ENCODE data around the gene GPR78. TPM values are rescaled to one million over a fixed set of nuclear protein-coding genes. Genes with fewer than 3 reads are reported as not detected.

Gene GPR78
- total RNA-seq, 1 donor from 2014 or later = 0.58 TPM

DNA sequence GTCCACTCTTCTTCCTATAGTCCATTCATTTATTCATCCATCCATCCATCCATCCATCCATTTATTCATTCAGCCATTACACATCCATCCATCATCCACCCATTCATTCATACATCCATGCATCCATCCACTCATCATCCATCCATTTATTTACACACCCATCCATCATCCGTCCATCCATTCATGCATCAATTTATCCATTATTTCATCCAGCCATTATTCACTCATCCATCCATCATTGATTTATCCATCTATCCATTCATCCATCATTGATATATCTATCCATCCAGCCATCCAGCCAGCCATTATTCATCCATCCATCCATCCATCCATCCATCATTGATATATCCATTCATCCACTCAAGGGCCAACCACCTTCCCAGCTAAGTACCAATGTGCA lies 25.1 kb downstream of the GPR78 start:
- no peak for DNase-seq (ENCODE audit: low spot score)
- intact Hi-C loops (cut with DNase I) = loop anchor here (10.0 kb wide), 1 partner anchor 310 kb away; no protein-coding TSS in a partner anchor

DNA sequence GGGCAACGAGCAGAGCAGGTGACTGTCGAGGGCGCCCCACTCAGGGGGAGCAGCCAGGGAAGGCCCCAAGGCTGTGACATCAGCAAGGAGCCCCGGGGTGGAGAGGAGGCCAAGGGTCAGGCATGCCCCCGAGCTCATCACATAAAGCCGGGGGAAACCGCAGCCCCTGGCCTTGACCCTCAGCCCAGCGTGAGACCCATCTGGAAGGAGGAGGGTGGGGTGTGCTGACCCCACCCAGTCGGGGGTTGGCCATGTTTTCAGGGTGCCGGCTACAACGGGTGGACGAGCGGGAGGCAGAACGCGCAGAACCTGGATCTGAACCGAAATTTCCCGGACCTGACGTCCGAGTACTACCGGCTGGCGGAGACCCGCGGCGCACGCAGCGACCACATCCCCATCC lies 26.3 kb downstream of the GPR78 start:
- intact Hi-C loops (cut with DNase I) = loop anchor here (10.0 kb wide), 1 partner anchor 308 kb away; no protein-coding TSS in a partner anchor

More for the DNA sequence above, 25.1 kb downstream of the GPR78 start:
- ATAC-seq = no peak

DNA sequence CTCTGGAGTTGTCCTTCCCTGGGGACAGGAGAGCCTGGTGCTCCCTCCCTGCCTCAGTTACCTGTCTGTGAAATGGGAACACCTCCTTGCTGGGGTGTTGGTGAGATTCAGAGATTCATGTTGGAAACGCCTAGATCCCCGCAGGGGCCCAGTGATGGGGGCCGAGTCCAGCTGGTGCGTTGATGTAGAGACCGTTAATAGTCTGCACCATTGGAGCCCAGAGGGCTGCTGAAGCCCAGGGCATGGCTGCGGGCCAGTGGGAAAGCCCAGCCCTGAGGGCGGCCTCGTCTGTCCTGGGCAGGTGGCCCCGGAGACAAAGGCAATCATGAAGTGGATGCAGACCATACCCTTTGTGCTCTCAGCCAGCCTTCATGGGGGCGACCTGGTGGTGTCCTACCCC lies 26.8 kb downstream of the GPR78 start:
- DNase-seq (ENCODE audit: low spot score) (no peak), ATAC-seq (no peak)
- intact Hi-C loops (cut with DNase I) = loop anchor here (10.0 kb wide), 1 partner anchor 308 kb away; no protein-coding TSS in a partner anchor

More for the DNA sequence above, 26.3 kb downstream of the GPR78 start:
- ATAC-seq (no peak), DNase-seq (ENCODE audit: low spot score) (no peak)

DNA sequence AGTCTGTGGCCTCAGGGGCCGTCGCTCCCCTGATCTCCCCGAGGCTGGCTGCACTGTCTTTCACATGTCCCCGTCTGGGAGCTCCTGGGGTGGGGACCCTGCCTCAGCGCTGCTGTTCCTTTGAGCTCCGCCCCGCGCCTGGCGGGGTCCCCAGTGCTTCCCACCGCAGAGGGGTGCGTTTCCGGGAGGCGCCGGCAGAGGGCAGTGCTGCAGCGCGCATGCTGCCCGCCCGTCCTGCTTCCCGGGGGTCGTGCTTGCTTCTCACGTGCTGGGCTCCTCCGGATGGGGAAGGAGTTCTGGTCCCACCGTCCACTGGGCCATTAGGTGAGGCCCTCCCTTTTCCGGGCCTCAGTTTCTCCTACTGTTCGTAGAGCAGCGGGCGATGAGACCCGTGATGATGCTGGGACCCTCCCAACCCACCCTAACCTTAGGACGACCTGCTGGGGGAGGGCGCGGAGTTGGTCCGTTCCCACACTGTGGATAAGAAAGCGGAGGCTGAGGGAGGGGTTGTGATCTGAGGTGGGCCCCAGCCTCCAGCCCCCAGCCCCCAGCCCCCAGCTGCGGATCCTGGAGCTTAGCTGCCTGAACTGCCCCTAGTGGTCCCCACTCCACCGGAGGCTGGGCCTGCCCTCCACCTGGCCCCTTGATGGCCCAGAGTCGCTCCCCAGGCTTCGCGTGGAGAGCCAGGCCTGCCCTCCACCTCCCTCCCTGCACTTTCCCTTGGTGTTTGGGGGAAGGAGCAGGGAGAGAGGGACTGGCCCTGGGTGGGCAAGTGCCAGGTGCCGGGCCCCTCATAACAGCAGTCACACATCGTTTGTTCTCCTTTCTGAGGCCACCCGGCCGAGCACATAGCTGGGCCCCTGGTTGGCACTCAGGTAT lies 27.6 kb downstream of the GPR78 start:
- ATAC-seq (no peak), DNase-seq (ENCODE audit: low spot score) (no peak)
- intact Hi-C loops (cut with DNase I) = loop anchor here (10.0 kb wide), 1 partner anchor 307 kb away; no protein-coding TSS in a partner anchor

GRCh38 chr4:8608714-8609391 lies 28.7 kb downstream of the GPR78 start:
- ATAC-seq (no peak), DNase-seq (ENCODE audit: low spot score) (no peak)
- intact Hi-C loops (cut with DNase I) = loop anchor here (10.0 kb wide), 1 partner anchor 306 kb away; no protein-coding TSS in a partner anchor

- ATAC-seq (no peak), DNase-seq (ENCODE audit: low spot score) (no peak)
- intact Hi-C loops (cut with DNase I) = loop anchor here (10.0 kb wide), 1 partner anchor 305 kb away; no protein-coding TSS in a partner anchor
Measured at GRCh38 chr4:8609406-8609805, 29.2 kb downstream of the GPR78 start.

DNA sequence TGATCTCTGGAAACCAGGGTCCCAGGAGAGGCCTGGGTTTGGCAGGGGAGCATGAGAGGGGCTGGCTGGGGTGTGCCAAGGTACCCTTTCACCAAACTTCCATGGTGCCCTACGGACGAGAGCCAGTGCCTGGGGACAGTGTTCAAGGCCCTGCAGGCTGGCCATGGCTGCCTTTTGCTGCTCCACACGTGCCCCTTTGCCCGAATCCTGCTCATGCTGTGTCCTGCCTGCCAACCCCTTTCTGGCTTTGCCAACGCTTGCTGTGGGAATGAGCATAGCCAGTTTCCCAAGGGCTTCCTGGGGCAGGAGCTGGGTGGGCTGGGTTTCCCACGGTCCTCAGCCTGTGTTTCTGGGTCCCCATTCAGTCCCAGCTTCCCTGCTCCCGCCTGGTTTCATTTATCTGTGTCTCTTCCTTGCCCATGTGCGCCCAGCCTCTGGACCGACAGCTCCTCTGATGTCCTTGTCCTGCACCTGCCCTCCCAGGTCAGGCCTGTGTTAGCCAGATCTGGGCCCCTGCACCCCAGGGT lies 29.7 kb downstream of the GPR78 start:
- intact Hi-C loops (cut with DNase I) = loop anchor here (10.0 kb wide), 1 partner anchor 305 kb away; no protein-coding TSS in a partner anchor
- DNase-seq (ENCODE audit: low spot score) (no peak), ATAC-seq (no peak)

DNA sequence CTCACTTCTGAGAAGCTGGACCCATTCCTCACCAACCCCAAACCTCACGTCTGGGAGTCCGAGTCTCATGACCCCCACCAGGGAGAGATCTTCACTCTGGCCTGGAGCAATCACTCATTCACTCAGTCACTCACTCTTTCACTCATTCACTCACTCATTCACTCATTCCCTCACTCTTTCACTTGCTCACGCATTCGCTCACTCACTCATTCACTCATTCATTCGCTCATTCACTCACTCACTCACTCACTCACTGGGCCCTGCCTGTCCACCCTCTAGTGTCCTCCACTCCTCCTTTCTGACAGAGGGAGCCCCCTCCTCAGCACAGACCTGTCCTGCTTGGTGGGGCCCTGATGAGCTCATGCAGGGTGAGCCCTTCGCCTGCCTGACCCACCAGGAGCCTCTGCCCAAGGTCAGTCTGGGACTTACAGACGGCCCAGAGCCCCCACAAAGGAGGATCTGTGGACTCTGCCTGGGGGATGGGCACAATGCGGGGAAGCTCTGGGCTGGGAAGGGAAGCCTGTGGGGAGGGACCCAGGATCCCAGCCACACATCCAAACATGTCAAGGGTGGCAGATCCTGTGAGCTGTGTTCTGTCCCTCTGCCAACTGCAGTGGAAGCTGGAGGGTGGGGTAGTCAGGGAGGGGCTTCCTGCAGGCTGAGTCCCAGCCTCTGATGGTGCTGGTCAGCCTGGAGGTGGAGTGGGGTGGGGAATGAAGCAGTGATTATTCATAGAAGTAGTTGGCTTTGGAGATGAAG lies 30.8 kb downstream of the GPR78 start:
- intact Hi-C loops (cut with DNase I) = no loop called here
- DNase-seq (ENCODE audit: low spot score) (no peak), ATAC-seq (no peak)

- no peak for ATAC-seq
- no peak for DNase-seq (ENCODE audit: low spot score)
- intact Hi-C loops (cut with DNase I) = no loop called here
Measured at GRCh38 chr4:8612646-8613045, 32.5 kb downstream of the GPR78 start.

- intact Hi-C loops (cut with DNase I) = no loop called here
- no peak for ATAC-seq
Measured at GRCh38 chr4:8613421-8614364, 33.5 kb downstream of the GPR78 start.

DNA sequence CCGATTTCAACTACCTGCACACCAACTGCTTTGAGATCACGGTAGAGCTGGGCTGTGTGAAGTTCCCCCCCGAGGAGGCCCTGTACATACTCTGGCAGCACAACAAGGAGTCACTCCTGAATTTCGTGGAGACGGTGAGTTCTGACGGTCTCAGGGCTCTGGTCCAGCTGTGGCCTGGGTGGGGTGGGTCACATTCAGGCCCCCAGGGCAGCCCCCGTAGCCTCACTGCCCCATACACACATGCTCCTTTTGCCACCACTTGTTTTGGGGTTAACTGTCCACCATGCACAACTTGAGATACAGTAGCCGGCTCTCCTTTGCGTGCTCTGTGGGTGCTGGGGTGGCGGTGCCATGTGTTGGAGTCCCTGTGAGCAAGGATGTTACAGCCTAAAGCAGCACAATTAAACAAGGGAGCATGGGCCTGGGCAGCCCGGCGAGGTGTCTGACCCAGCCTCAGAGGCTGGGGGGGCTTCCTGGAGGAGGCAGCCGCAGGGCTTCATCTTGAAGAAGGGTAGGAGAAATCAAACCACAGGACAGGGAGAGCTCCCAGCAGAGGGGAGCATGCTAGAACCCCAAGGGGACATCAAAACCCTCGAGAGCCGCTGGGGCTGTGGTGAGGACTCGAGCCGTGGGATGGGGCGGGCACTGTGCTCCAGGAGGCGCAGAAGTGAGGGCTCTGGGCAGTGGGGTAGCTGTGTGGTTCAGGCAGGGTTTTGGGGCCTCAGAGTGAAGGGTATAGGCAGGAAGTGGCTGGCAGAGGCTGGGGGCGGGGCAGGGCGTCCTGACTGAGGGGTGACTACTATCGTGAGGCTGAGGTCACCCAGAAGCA lies 34.4 kb downstream of the GPR78 start:
- no peak for ATAC-seq

More at GRCh38 chr4:8613421-8614364, 33.5 kb downstream of the GPR78 start:
- no peak for DNase-seq (ENCODE audit: low spot score)

DNA sequence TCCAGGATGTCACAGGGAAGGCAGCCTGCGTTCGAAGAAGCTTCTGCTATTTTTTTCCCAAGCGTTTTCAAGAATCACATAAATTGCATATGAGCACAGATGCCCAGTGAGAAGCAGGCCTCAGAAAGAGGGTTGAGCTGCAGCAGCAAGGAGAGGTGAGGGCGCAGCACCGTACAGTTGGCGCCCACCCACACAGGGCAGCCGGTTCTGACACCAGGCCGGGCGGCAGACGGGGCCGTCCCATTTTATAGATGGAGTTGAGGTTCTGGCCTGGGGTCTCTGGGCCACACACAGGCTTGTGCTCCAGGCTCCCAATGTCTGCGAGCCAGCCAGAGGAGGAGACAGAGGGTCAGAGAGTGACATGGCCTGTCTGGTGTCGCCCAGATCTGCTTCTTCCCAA lies 35.2 kb downstream of the GPR78 start:
- ATAC-seq (no peak), DNase-seq (ENCODE audit: low spot score) (no peak)
- intact Hi-C loops (cut with DNase I) = no loop called here

More for the DNA sequence above, 34.4 kb downstream of the GPR78 start:
- intact Hi-C loops (cut with DNase I) = no loop called here
- DNase-seq (ENCODE audit: low spot score) = no peak

DNA sequence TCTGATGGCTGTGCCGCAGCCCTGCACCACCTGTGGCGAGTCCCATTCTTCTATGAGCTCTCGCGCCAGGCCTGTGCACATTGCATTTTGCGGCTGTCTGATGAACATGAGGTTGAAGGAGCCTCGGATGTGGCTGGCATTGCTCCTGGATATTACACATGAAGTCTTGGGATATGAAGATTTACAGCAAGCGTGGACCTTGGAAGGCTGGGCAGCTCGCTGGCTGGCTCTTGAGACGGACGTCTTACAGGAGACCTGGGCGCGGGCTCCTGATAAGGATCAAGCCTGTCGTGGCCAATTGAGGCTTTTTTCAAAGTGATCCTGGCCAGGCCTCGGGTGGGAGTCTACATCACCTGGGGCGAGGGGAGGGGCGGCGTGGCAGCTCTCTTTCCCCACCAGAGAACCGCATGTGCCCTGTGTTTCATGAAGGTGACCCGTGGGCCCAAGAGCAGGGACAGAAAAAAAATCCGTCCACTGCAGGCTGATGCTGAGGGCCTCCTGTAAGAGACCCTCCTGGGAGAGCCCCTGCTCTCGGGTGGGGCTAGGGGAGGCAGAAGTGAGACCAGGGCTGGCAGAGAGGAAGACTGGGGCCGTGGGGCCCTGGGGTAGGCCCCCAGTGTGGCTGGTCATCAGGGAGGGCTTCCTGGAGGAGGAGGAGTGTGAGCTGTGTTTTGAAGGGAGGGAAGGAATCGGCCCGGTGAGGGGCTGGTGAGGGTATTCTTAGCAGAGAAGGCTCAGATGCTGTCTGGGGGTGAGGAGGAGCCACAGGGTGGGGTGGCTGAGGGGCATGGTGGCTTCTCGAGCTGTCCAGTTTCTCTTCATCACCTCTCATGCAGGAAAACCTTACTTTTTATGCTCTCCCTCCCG lies 36.0 kb downstream of the GPR78 start:
- ATAC-seq (no peak), DNase-seq (ENCODE audit: low spot score) (no peak)
- intact Hi-C loops (cut with DNase I) = no loop called here

- intact Hi-C loops (cut with DNase I) = no loop called here
- ATAC-seq (no peak), DNase-seq (ENCODE audit: low spot score) (no peak)
Measured at GRCh38 chr4:8616831-8617230, 36.6 kb downstream of the GPR78 start.

DNA sequence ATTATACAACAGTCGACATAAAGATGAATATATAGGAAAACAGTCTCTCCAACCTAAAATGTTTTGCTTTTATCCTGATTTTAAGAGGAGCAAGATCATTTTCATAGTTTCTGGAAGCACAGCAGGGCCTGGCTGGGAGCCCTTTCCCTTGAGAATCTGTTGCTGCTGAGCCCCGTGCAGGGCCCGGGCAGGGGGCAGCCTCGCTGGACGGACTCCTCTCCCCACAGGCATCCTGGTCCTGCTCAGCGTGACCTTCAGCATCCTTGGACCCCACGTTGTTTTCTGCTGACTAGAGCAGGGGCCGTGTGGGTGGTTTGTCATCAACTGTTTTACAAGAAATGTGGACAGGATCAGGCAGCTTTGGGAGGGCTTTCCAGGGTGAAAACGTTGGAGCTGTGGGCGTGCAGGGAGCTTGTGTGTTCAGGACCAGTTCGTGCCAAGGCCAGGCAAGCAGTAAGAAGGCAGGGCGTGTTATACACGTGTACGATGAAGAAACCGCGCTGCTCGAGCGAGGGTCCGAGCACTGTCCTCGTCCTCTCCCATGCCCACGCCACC lies 37.4 kb downstream of the GPR78 start:
- DNase-seq (ENCODE audit: low spot score) (no peak), ATAC-seq (no peak)
- intact Hi-C loops (cut with DNase I) = no loop called here

- ATAC-seq (no peak), DNase-seq (ENCODE audit: low spot score) (no peak)
- intact Hi-C loops (cut with DNase I) = no loop called here
Measured at GRCh38 chr4:8618421-8618820, 38.2 kb downstream of the GPR78 start.
